Osteoblast (primary cell): ENCODE results near the gene DDX46. TPM values are rescaled to one million over a fixed set of nuclear protein-coding genes. Genes with fewer than 3 reads are reported as not detected.

Source experiments
- DNase-seq: peaks from one replicate; pipeline ENCODE4 v3.0.0; 2011; ENCODE audit warnings: low spot score, mixed read lengths; ENCODE audit not compliant: insufficient read length; ENCODE audit errors: missing footprints
- H2AFZ ChIP-seq: 2 replicates; pipeline ENCODE4 v1.6.0; 2011; ENCODE audit warnings: mild to moderate bottlenecking, low read length
- H3K27ac ChIP-seq: 2 replicates; pipeline ENCODE4 v1.5.1; 2011; ENCODE audit warnings: mild to moderate bottlenecking, low read depth, low read length, moderate library complexity
- H3K27me3 ChIP-seq: 2 replicates; pipeline ENCODE4 v1.6.0; 2012; ENCODE audit warnings: mild to moderate bottlenecking, control low read depth, inconsistent platforms, low read length, moderate library complexity; ENCODE audit not compliant: insufficient read depth
- H3K36me3 ChIP-seq: 2 replicates; pipeline ENCODE4 v1.5.1; 2011; ENCODE audit warnings: mild to moderate bottlenecking, low read length, control low read depth, moderate library complexity; ENCODE audit not compliant: insufficient read depth
- H3K4me1 ChIP-seq: 2 replicates; pipeline ENCODE4 v1.5.1; 2011; ENCODE audit warnings: mild to moderate bottlenecking, low read length, control low read depth, moderate library complexity; ENCODE audit not compliant: insufficient read depth
- H3K4me2 ChIP-seq: 2 replicates; pipeline ENCODE4 v1.6.0; 2011; ENCODE audit warnings: mild to moderate bottlenecking, low read length; ENCODE audit not compliant: insufficient read depth
- H3K4me3 ChIP-seq: fragments of 200-600 bp; sonication (generic); 3 replicates; pipeline ENCODE4 v1.5.1; 2012; ENCODE audit warnings: mild to moderate bottlenecking, low read length, inconsistent platforms; ENCODE audit not compliant: insufficient read depth
- H3K79me2 ChIP-seq: 2 replicates; pipeline ENCODE4 v1.6.0; 2012; ENCODE audit warnings: mild to moderate bottlenecking, low read length, control low read depth, inconsistent platforms; ENCODE audit not compliant: insufficient read depth
- H3K9me3 ChIP-seq: 2 replicates; pipeline ENCODE4 v1.5.1; 2011; ENCODE audit warnings: low read depth, low read length, control low read depth
- H4K20me1 ChIP-seq: 2 replicates; pipeline ENCODE4 v1.6.0; 2012; ENCODE audit warnings: mild to moderate bottlenecking, low read length, control low read depth; ENCODE audit not compliant: insufficient read depth
- total RNA-seq: library from RNA; depleted of rRNA; stranded (reverse); fragments of >200 nt; gene quantifications from 2 replicates; pipeline ENCODE4 v1.2.3, GENCODE V29; 2012
- TF ChIP-seq, protein P1 (sequence below): IDR thresholded peaks from 2 replicates; pipeline ENCODE4 v1.5.1; 2011; ENCODE audit warnings: mild to moderate bottlenecking, low read depth, low read length, moderate library complexity; ENCODE audit errors: extremely low read depth

Gene DDX46
- total RNA-seq, 1 donor = 20.6 TPM

DNA sequence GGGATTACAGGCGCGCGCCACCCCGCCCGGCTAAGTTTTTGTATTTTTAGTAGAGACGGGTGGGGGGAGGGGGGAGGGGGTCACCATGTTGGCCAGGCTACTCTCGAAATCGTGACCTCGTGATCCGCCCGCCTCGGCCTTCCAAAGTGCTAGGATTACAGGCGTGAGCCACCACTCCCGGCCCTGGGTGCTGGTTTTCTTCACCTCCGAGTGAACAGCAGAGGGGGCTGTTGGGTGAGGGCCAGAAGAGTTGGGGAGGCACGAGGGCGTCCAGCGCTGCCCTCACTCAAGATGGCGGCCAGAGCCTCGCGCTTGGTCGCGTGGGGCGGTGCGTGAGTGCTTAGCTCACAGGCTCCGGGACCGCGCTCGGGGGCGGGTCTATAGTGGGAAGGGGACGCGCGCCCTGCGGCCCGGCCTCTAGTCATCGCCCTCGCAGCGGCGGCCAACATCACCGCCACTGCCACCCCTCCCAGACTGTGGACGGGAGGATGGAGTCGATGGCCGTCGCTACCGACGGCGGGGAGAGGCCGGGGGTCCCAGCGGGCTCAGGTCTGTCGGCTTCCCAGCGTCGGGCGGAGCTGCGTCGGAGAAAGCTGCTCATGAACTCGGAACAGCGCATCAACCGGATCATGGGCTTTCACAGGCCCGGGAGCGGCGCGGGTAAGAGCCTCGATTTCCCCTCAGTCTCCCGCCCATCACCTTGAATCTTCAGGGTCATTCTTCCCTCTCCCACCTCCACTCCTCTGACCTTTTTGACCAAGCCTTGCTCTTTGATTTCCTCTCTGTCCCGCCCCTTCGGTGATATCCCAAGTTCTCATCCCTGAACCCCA is 20.2 kb upstream of the DDX46 start, which contains the start of gene CAMLG:
Gene CAMLG, plus strand, starts transcription at position 416 of the 830 bp plus-strand sequence. Its CDS starts 73 bp downstream, at position 489.
- no peaks in the 10 kb centered on the region for H3K9me3 ChIP-seq
- no peaks in the 10 kb centered on the region for H3K27me3 ChIP-seq
- TF ChIP-seq, protein P1, sequence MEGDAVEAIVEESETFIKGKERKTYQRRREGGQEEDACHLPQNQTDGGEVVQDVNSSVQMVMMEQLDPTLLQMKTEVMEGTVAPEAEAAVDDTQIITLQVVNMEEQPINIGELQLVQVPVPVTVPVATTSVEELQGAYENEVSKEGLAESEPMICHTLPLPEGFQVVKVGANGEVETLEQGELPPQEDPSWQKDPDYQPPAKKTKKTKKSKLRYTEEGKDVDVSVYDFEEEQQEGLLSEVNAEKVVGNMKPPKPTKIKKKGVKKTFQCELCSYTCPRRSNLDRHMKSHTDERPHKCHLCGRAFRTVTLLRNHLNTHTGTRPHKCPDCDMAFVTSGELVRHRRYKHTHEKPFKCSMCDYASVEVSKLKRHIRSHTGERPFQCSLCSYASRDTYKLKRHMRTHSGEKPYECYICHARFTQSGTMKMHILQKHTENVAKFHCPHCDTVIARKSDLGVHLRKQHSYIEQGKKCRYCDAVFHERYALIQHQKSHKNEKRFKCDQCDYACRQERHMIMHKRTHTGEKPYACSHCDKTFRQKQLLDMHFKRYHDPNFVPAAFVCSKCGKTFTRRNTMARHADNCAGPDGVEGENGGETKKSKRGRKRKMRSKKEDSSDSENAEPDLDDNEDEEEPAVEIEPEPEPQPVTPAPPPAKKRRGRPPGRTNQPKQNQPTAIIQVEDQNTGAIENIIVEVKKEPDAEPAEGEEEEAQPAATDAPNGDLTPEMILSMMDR = peak; percentile 44
- H2AFZ ChIP-seq = peak within 1 kb of the TSS; percentile 100
- peak; percentile 97 for DNase-seq
- peaks cover 16% of the 10 kb centered on the region for H3K36me3 ChIP-seq
- H3K4me1 ChIP-seq = peaks cover 10% of the 10 kb centered on the region
- H3K4me2 ChIP-seq = peak within 1 kb of the TSS; percentile 99
- H4K20me1 ChIP-seq = peaks cover 11% of the 10 kb centered on the region
- H3K4me3 ChIP-seq = peak within 1 kb of the TSS; percentile 94
- peak within 1 kb of the TSS; percentile 84 for H3K27ac ChIP-seq
- peaks cover 44% of the 10 kb centered on the region for H3K79me2 ChIP-seq

DNA sequence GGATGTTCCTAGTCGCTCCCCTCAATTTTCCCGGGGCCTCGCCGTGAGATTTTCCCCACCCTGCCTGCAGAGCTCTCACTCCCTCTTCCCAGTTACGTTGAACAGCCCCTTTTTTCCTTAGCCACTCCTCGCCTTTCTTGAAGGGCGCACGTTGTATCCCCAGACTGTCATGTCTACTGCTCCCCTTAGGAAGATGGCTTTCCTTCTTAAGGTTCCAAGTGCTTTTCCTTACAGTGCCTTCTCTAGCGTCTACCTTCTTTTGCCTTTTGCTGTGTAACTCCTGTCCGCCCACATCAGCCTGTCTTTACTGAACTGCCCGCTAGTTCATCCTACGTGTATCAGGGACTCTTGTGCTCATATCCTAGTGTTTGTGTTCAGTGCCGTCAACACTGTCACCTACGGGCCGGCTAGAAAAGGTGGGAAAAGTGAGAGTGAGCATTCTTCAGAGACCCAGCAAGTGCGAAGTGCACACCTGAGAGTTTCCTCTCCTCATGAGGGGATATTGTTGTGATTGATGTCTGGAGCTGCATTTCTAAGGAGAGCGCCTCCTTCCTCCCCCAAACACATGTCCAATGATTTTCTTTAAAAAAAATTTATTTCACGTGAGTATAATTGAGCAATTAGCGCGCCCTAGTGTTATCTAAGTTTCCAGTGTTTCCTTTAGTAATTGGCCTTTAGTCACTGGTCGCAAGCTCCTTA is 19.5 kb upstream of the DDX46 start:
- Histone ChIP-seq H4K20me1 (peaks cover 11% of the 10 kb centered on the region), H3K4me2 (peak overlapping the region; percentile 99), H3K27me3 (no peaks in the 10 kb centered on the region), H3K4me3 (peak overlapping the region; percentile 94), H3K27ac (peak overlapping the region; percentile 84), H3K36me3 (peaks cover 21% of the 10 kb centered on the region), H3K9me3 (no peaks in the 10 kb centered on the region), H2AFZ (peak overlapping the region; percentile 100), H3K79me2 (peaks cover 44% of the 10 kb centered on the region), H3K4me1 (peaks cover 10% of the 10 kb centered on the region)
- DNase-seq = peak; percentile 79
- TF ChIP-seq, protein P1 = no peak

DNA sequence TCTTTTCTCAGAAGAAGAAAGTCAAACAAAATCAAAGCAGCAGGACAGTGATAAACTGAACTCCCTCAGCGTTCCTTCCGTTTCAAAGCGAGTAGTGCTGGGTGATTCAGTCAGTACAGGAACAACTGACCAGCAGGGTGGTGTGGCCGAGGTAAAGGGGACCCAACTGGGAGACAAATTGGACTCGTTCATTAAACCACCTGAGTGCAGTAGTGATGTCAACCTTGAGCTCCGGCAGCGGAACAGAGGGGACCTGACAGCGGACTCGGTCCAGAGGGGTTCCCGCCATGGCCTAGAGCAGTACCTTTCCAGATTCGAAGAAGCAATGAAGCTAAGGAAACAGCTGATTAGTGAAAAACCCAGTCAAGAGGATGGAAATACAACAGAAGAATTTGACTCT is 17.5 kb upstream of the DDX46 start:
- Histone ChIP-seq H3K27ac (no peak overlapping the region), H3K9me3 (no peaks in the 10 kb centered on the region), H2AFZ (no peak overlapping the region), H3K36me3 (peaks cover 22% of the 10 kb centered on the region), H3K4me2 (no peak overlapping the region), H3K4me1 (peaks cover 10% of the 10 kb centered on the region), H3K4me3 (no peak overlapping the region), H4K20me1 (peaks cover 11% of the 10 kb centered on the region), H3K79me2 (peaks cover 44% of the 10 kb centered on the region), H3K27me3 (no peaks in the 10 kb centered on the region)
- no peak for DNase-seq
- TF ChIP-seq, protein P1 = no peak

DNA sequence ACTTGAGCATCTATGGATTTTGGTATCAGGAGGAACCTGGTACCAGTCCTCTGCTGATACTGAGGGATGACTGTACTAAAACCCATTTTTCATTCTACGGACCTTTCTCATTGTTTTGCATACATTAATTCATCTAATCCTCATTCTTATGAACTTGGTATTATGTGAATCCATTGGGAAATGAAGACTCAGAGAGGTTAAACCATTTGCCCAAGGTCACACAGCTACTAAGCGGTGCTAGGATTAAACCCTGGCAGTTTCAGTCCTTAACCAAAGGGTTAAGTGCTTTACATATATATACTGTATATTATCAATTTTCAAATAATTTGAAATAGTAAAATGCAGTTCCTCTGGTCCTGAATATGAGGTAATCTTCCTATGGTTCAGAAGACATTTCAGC is 16.4 kb upstream of the DDX46 start:
- Histone ChIP-seq H2AFZ (no peak overlapping the region), H4K20me1 (peaks cover 11% of the 10 kb centered on the region), H3K36me3 (peaks cover 22% of the 10 kb centered on the region), H3K79me2 (peaks cover 44% of the 10 kb centered on the region), H3K4me3 (no peak overlapping the region), H3K4me2 (no peak overlapping the region), H3K27me3 (no peaks in the 10 kb centered on the region), H3K4me1 (peaks cover 10% of the 10 kb centered on the region), H3K27ac (no peak overlapping the region), H3K9me3 (no peaks in the 10 kb centered on the region)
- TF ChIP-seq, protein P1 = no peak
- no peak for DNase-seq
